SHP77 (cell line): ENCODE results near the gene ZFYVE19.

Source experiments
- DNase-seq, 2 experiments: peaks; one replicate each; lab custom pipeline; 2025; lab: John Stamatoyannopoulos, UW

Gene ZFYVE19

GRCh38 chr15:40775740-40776536 is 31.0 kb upstream of the ZFYVE19 start:
- DNase-seq, result no peak

- no peak for DNase-seq
Measured at GRCh38 chr15:40776537-40777141, 30.2 kb upstream of the ZFYVE19 start.

- DNase-seq, result peak; percentile 70 to 73
Measured at GRCh38 chr15:40782609-40783227, 24.2 kb upstream of the ZFYVE19 start.

GRCh38 chr15:40785164-40785563 is 21.7 kb upstream of the ZFYVE19 start:
- DNase-seq, result no peak

GRCh38 chr15:40785814-40786213 is 21.1 kb upstream of the ZFYVE19 start:
- no peak for DNase-seq

- DNase-seq, result peak in 1 of 2 experiments; percentile 31
Measured at GRCh38 chr15:40787344-40787841, 19.5 kb upstream of the ZFYVE19 start.

GRCh38 chr15:40787991-40788390 is 18.9 kb upstream of the ZFYVE19 start:
- DNase-seq, result no peak

- DNase-seq, result no peak
Measured at GRCh38 chr15:40789119-40789518, 17.8 kb upstream of the ZFYVE19 start.

GRCh38 chr15:40789999-40790398 is 16.9 kb upstream of the ZFYVE19 start:
- DNase-seq, result no peak

GRCh38 chr15:40790718-40791117 is 16.2 kb upstream of the ZFYVE19 start:
- no peak for DNase-seq

- DNase-seq, result no peak
Measured at GRCh38 chr15:40792394-40792793, 14.5 kb upstream of the ZFYVE19 start.

- peak; percentile 48 to 52 for DNase-seq
Measured at GRCh38 chr15:40793216-40793989, 13.5 kb upstream of the ZFYVE19 start.

- DNase-seq, result no peak
Measured at GRCh38 chr15:40796041-40796440, 10.8 kb upstream of the ZFYVE19 start.

GRCh38 chr15:40796512-40796911 is 10.4 kb upstream of the ZFYVE19 start:
- DNase-seq, result no peak

- DNase-seq, result no peak
Measured at GRCh38 chr15:40799523-40799922, 7.4 kb upstream of the ZFYVE19 start.

GRCh38 chr15:40803076-40803475 is 3.8 kb upstream of the ZFYVE19 start:
- no peak for DNase-seq

- DNase-seq, result no peak
Measured at GRCh38 chr15:40803688-40804087, 3.2 kb upstream of the ZFYVE19 start.

- DNase-seq, result peak in 1 of 2 experiments; percentile 59
Measured at GRCh38 chr15:40806672-40807027, 239 bp upstream of the ZFYVE19 start.

GRCh38 chr15:40807888-40808461 is 1.1 kb downstream of the ZFYVE19 start:
- no peak for DNase-seq

- DNase-seq, result no peak
Measured at GRCh38 chr15:40808861-40809450, 2.1 kb downstream of the ZFYVE19 start.

GRCh38 chr15:40812721-40813425 is 6.0 kb downstream of the ZFYVE19 start:
- no peak for DNase-seq
